ENCODE results near the gene BNIPL.

BNIPL gene

DNA sequence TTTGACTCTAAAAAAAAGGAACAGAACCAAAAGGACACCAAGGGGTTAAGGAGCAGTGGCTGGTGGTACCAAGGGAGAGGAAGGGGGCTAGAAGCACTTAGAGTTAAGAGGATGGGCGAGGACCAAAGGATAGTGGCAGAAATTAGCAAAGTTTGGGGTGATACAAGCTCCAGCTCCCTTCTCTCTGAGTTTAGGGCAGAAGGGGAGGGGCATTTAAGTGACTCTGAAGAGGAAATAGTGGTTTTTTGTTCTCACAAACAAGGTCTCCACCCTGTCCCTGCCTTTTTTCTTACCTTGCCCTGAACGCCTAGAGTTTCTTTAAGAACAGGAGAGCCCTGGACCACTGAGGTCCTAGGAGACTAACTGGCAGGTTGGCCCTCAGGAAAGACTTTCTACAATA, 19.8 kb downstream of the BNIPL start:
- DNase-seq (ENCODE audit: low read depth in 1 of 2, low spot score in 1 of 2) = no peak

- no peak for DNase-seq (ENCODE audit: low read depth in 1 of 2, low spot score in 1 of 2)
These were observed 22.3 kb downstream of the BNIPL start for GRCh38 chr1:151058692-151059091.

GRCh38 chr1:151059109-151060006, 23.0 kb downstream of the BNIPL start, which contains the start of gene CDC42SE1:
TSS of gene CDC42SE1 (minus strand) at chr1:151059622. CDS start at chr1:151055730, 3,892 bp downstream.
- DNase-seq (ENCODE audit: low read depth in 1 of 2, low spot score in 1 of 2) = peak; percentile 67 to 73

DNA sequence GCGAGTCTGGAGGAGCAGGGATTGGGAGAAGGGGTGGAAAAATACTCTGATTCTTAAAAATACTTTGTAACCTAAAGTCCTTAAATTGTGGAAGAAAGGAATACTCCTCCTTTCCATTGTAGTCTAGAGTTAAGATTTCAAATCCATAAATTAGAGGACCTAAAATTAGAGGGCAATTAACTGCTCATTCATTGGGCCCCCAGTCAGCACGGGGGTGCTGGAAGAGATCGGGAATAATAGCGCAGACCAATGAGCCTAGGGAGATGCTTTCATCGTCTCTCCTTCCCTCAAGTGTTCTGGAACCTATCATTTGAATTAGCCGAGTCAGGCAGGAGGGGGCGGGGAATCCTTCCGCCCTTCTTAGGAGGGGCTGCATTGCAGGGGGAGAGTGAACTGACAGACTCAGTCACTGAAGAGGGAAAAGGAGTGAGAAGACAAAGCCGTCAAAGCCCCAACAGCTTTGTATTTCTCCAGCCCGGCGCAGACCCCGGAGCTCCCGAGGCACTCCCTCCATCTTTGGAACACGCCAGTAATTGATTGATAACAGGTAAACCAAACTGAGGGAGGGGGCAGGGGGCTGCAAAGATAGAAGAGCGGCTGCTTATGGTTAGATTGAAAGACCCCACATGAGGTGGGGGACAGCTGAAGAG, 23.7 kb downstream of the BNIPL start, which contains the start of gene MLLT11:
TSS of gene MLLT11 (plus strand) at position 391 of the 650 bp plus-strand sequence. CDS start 6,828 bp downstream, outside the sequence.
- no peak for DNase-seq (ENCODE audit: low read depth in 1 of 2, low spot score in 1 of 2)

GRCh38 chr1:151060657-151061421, 24.5 kb downstream of the BNIPL start:
- DNase-seq (ENCODE audit: low read depth in 1 of 2, low spot score in 1 of 2) = no peak

DNA sequence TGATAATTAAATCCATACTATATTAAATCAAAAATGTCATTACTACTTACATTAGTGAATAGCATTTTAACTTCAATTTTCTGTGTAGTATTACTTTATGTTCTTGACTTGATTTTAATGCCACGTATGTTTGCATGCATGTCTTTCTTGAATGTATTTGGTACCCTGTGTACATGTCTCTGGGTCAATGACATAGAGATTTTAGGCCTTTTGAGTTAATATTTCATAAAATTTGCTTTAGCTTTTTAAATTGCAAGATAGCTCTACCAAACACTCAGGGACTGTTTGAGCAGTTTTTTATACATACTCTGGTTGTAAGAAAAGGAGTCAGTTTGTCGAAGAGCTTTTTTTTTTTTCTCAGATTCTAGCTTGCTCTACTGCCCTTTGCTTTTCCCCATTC, 25.3 kb downstream of the BNIPL start:
- no peak for DNase-seq (ENCODE audit: low read depth in 1 of 2, low spot score in 1 of 2)

- DNase-seq (ENCODE audit: low read depth in 1 of 2, low spot score in 1 of 2) = no peak
These were observed 26.5 kb downstream of the BNIPL start for GRCh38 chr1:151062741-151063371.

DNA sequence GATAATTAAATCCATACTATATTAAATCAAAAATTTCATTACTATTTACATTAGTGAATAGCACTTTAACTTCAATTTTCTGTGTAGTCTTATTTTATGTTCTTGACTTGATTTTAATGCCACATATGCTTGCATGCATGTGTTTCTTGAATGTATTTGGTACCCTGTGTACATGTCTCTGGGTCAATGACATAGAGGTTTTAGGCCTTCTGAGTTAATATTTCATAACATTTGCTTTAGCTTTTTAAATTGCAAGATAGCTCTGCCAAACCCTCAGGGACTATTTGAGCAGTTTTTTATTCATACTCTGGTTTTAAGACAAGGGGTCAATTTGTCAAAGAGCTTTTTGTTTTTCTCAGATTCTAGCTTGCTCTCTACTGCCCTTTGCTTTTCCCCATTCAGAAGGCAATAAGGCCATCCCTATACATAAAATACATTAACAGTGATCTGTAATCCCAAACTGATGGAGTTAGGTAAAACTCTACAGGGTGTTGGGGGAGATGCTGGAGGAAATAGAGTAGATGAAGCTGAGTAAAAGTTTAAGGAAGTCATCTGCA, 28.8 kb downstream of the BNIPL start:
- DNase-seq (ENCODE audit: low read depth in 1 of 2, low spot score in 1 of 2) = no peak

- DNase-seq (ENCODE audit: low read depth in 1 of 2, low spot score in 1 of 2) = no peak
These were observed 30.8 kb downstream of the BNIPL start for GRCh38 chr1:151067185-151067584.

DNA sequence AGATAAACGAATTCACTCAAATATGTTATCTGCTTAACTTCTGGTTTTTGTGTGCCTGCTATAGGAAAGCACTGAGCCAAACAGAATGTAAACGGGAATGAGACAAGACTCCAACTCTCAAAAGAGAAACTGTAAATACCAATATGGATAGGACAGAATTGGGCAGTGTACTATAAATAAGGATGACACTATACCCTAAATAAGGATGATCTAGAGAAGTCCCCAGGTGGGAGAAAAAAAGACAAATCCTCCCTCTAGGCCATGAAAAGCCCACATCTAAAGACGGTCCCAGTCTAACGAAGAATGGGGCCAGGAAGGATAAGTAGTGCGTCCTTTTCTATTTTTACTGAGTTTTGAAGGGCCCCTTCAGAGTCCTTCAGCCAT, 32.7 kb downstream of the BNIPL start:
- DNase-seq (ENCODE audit: low read depth in 1 of 2, low spot score in 1 of 2) = no peak

GRCh38 chr1:151070474-151071276, 34.3 kb downstream of the BNIPL start, which contains the start of gene GABPB2:
TSS of gene GABPB2 (plus strand) at chr1:151070761. CDS start at chr1:151088190, 17,429 bp downstream.
- DNase-seq (ENCODE audit: low read depth in 1 of 2, low spot score in 1 of 2) = peak; percentile 75 to 77

- no peak for DNase-seq (ENCODE audit: low read depth in 1 of 2, low spot score in 1 of 2)
These were observed 35.8 kb downstream of the BNIPL start for GRCh38 chr1:151072224-151072623.

GRCh38 chr1:151085953-151086559, 49.7 kb downstream of the BNIPL start:
- no peak for DNase-seq (ENCODE audit: low read depth in 1 of 2, low spot score in 1 of 2)
